ENCODE measurements around the gene STAG3.

The STAG3 gene

GRCh38 chr7:100171840-100172239, 5.9 kb upstream of the STAG3 start:
- H3K27me3 ChIP-seq (ENCODE audit: insufficient read depth, low read length): peaks cover 38% of the 10 kb centered on the region
- H2BK5ac ChIP-seq (ENCODE audit: low read depth, low read length, poor library complexity): no peak overlapping the region
- H3K79me2 ChIP-seq (ENCODE audit: control insufficient read depth, insufficient read depth, low read length, poor library complexity): no peaks in the 10 kb centered on the region
- no peak overlapping the region for H3K9ac ChIP-seq (ENCODE audit: low read length)
- DNase-seq: no peak
- H2AFZ ChIP-seq (ENCODE audit: insufficient read depth, low read length, poor library complexity): no peak overlapping the region
- no peaks in the 10 kb centered on the region for H3K79me1 ChIP-seq (ENCODE audit: low read length)
- no peak overlapping the region for H3K4ac ChIP-seq (ENCODE audit: low read depth, low read length)
- H4K8ac ChIP-seq (ENCODE audit: low read depth, low read length): no peak overlapping the region
- H4K91ac ChIP-seq (ENCODE audit: low read depth, low read length): no peak overlapping the region
- no peak overlapping the region for H3K18ac ChIP-seq (ENCODE audit: low read length)
- no peak overlapping the region for H3K27ac ChIP-seq (ENCODE audit: low read depth, low read length)
- peak overlapping the region; percentile 3 for H3K4me2 ChIP-seq (ENCODE audit: low read length)
- H3K4me3 ChIP-seq (ENCODE audit: low read depth, low read length): no peak overlapping the region
- no CpG with 5 or more reads among the region's 22 CpGs for WGBS (ENCODE audit: extremely low coverage, insufficient coverage, insufficient read length)
- no peak overlapping the region for H3K14ac ChIP-seq (ENCODE audit: low read length)
- no peaks in the 10 kb centered on the region for H3K36me3 ChIP-seq (ENCODE audit: control insufficient read depth in 1 of 2, insufficient read depth in 2 of 2, low read length in 2 of 2)
- H3K23ac ChIP-seq (ENCODE audit: low read length): no peak overlapping the region
- H3K4me1 ChIP-seq (ENCODE audit: control insufficient read depth in 1 of 2, insufficient read depth in 2 of 2, low read length in 2 of 2): peaks cover 0 to 3% of the 10 kb centered on the region in 2 experiments
- H2BK120ac ChIP-seq (ENCODE audit: insufficient read depth, low read length, poor library complexity): no peak overlapping the region
- no peak overlapping the region for H4K12ac ChIP-seq (ENCODE audit: low read depth, low read length)
- H2BK12ac ChIP-seq (ENCODE audit: low read length): no peak overlapping the region
- peaks cover under 1% of the 10 kb centered on the region for H3K9me3 ChIP-seq (ENCODE audit: insufficient read depth, low read depth, low read length)
- H2AK5ac ChIP-seq (ENCODE audit: low read length): no peak overlapping the region

DNA sequence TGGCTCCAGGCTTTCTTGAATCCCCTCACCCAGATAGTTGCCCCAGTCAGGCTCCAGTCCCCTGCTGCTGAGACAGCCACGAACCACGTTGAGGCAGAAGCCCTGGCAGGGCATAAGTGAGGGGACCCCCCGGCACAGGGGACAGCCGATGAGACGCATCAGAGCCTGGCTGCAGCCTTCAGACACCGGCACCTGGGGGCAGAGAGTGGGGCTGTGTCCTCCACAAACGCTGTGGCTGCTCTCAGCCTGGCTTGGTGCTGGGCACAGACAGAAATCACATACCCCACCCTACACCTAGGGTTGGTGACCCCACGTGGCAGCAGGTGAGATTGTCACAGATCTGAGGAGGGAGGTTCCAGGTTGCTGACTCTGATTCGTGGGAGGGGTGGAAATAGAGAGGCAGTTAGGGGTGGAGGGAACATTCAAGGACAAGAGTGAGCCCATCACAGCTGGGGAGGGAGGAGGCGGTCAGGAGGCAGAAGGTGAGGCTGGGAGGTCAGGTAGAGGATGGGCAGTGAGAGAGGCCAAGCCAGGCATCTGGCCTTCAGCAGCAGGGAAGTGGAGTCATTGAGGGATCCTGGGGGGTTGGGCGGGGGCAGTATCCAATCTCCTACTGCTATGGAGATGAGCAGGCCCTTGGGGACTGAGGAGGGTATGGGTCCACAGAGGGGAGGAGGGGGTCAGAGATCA, 3.8 kb upstream of the STAG3 start:
- Histone ChIP-seq H2BK120ac (ENCODE audit: insufficient read depth, low read length, poor library complexity) (no peak overlapping the region), H3K4ac (ENCODE audit: low read depth, low read length) (no peak overlapping the region), H3K9ac (ENCODE audit: low read length) (no peak overlapping the region), H3K27me3 (ENCODE audit: insufficient read depth, low read length) (peaks cover 24% of the 10 kb centered on the region), H3K4me1 (ENCODE audit: control insufficient read depth in 1 of 2, insufficient read depth in 2 of 2, low read length in 2 of 2) (peaks cover 3 to 6% of the 10 kb centered on the region in 2 experiments), H3K9me3 (ENCODE audit: insufficient read depth, low read depth, low read length) (peaks cover 4% of the 10 kb centered on the region), H3K4me3 (ENCODE audit: low read depth, low read length) (no peak overlapping the region), H3K4me2 (ENCODE audit: low read length) (no peak overlapping the region), H3K27ac (ENCODE audit: low read depth, low read length) (no peak overlapping the region), H3K36me3 (ENCODE audit: control insufficient read depth in 1 of 2, insufficient read depth in 2 of 2, low read length in 2 of 2) (no peaks in the 10 kb centered on the region), H4K91ac (ENCODE audit: low read depth, low read length) (no peak overlapping the region), H2BK12ac (ENCODE audit: low read length) (no peak overlapping the region), H2BK5ac (ENCODE audit: low read depth, low read length, poor library complexity) (no peak overlapping the region), H3K79me1 (ENCODE audit: low read length) (peaks cover 3% of the 10 kb centered on the region), H2AFZ (ENCODE audit: insufficient read depth, low read length, poor library complexity) (no peak overlapping the region), H3K14ac (ENCODE audit: low read length) (no peak overlapping the region), H4K8ac (ENCODE audit: low read depth, low read length) (no peak overlapping the region), H3K18ac (ENCODE audit: low read length) (no peak overlapping the region), H2AK5ac (ENCODE audit: low read length) (no peak overlapping the region), H3K79me2 (ENCODE audit: control insufficient read depth, insufficient read depth, low read length, poor library complexity) (peaks cover 2% of the 10 kb centered on the region), H4K12ac (ENCODE audit: low read depth, low read length) (no peak overlapping the region), H3K23ac (ENCODE audit: low read length) (no peak overlapping the region)
- no peak for DNase-seq
- WGBS (ENCODE audit: extremely low coverage, insufficient coverage, insufficient read length): no CpG with 5 or more reads among the region's 11 CpGs

- H3K14ac ChIP-seq (ENCODE audit: low read length): no peak overlapping the region
Measured at GRCh38 chr7:100174582-100174981, 3.1 kb upstream of the STAG3 start.

DNA sequence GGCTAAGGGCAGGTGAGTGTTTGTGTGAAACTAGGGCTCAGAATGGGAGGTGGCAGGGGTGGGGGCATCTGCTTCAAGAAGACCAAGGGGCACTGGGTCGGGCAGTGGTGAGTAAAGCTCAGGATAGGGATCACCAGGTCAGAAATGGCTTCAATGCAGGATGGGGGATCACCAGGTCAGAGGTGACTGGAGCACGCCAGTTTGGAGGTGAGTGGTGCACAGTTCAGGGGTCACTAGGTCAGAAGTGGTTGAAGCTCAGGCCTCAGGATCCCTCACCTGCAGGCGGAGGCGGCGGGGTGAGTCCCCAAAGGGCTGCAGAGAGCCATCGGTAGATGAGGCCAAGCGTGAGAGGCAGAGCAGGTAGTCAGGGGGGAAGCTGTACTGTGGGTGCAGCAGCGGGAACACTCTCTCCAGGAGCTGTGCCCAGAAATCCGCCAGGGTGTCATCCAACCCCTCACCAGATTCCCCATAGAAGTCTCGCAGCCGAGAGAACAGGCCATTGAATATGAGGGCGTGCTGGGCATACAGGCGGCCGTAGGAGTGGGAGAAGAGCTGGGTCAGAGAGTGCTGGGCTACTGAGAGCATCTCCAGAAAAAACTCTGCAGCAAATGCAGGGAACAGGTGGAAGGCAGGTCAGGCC, 2.3 kb upstream of the STAG3 start:
- H3K4ac ChIP-seq (ENCODE audit: low read depth, low read length): no peak overlapping the region
- no peak overlapping the region for H2BK120ac ChIP-seq (ENCODE audit: insufficient read depth, low read length, poor library complexity)
- H2AFZ ChIP-seq (ENCODE audit: insufficient read depth, low read length, poor library complexity): no peak overlapping the region
- peaks cover 19% of the 10 kb centered on the region for H3K27me3 ChIP-seq (ENCODE audit: insufficient read depth, low read length)
- DNase-seq: no peak
- no peak overlapping the region for H2AK5ac ChIP-seq (ENCODE audit: low read length)
- no peak overlapping the region for H4K12ac ChIP-seq (ENCODE audit: low read depth, low read length)
- H3K9ac ChIP-seq (ENCODE audit: low read length): no peak overlapping the region
- H3K18ac ChIP-seq (ENCODE audit: low read length): no peak overlapping the region
- H4K8ac ChIP-seq (ENCODE audit: low read depth, low read length): no peak overlapping the region
- H3K4me1 ChIP-seq (ENCODE audit: control insufficient read depth in 1 of 2, insufficient read depth in 2 of 2, low read length in 2 of 2): peaks cover 3 to 6% of the 10 kb centered on the region in 2 experiments
- H3K79me1 ChIP-seq (ENCODE audit: low read length): peaks cover 3% of the 10 kb centered on the region
- H3K4me2 ChIP-seq (ENCODE audit: low read length): no peak overlapping the region
- no CpG with 5 or more reads among the region's 14 CpGs for WGBS (ENCODE audit: extremely low coverage, insufficient coverage, insufficient read length)
- H3K9me3 ChIP-seq (ENCODE audit: insufficient read depth, low read depth, low read length): peaks cover 4% of the 10 kb centered on the region
- H2BK12ac ChIP-seq (ENCODE audit: low read length): no peak overlapping the region
- H2BK5ac ChIP-seq (ENCODE audit: low read depth, low read length, poor library complexity): no peak overlapping the region
- H3K4me3 ChIP-seq (ENCODE audit: low read depth, low read length): no peak overlapping the region
- no peak overlapping the region for H3K27ac ChIP-seq (ENCODE audit: low read depth, low read length)
- H4K91ac ChIP-seq (ENCODE audit: low read depth, low read length): no peak overlapping the region
- H3K14ac ChIP-seq (ENCODE audit: low read length): no peak overlapping the region
- H3K36me3 ChIP-seq (ENCODE audit: control insufficient read depth in 1 of 2, insufficient read depth in 2 of 2, low read length in 2 of 2): no peaks in the 10 kb centered on the region
- peaks cover 2% of the 10 kb centered on the region for H3K79me2 ChIP-seq (ENCODE audit: control insufficient read depth, insufficient read depth, low read length, poor library complexity)
- no peak overlapping the region for H3K23ac ChIP-seq (ENCODE audit: low read length)

More at GRCh38 chr7:100174582-100174981, 3.1 kb upstream of the STAG3 start:
- Histone ChIP-seq H2BK5ac (ENCODE audit: low read depth, low read length, poor library complexity) (no peak overlapping the region), H3K79me2 (ENCODE audit: control insufficient read depth, insufficient read depth, low read length, poor library complexity) (peaks cover 2% of the 10 kb centered on the region), H4K8ac (ENCODE audit: low read depth, low read length) (no peak overlapping the region), H3K27me3 (ENCODE audit: insufficient read depth, low read length) (peaks cover 24% of the 10 kb centered on the region), H2BK120ac (ENCODE audit: insufficient read depth, low read length, poor library complexity) (no peak overlapping the region), H3K4me2 (ENCODE audit: low read length) (no peak overlapping the region), H3K9me3 (ENCODE audit: insufficient read depth, low read depth, low read length) (peaks cover 4% of the 10 kb centered on the region), H3K36me3 (ENCODE audit: control insufficient read depth in 1 of 2, insufficient read depth in 2 of 2, low read length in 2 of 2) (no peaks in the 10 kb centered on the region), H3K9ac (ENCODE audit: low read length) (no peak overlapping the region), H3K4me1 (ENCODE audit: control insufficient read depth in 1 of 2, insufficient read depth in 2 of 2, low read length in 2 of 2) (peaks cover 3 to 6% of the 10 kb centered on the region in 2 experiments), H3K79me1 (ENCODE audit: low read length) (peaks cover 3% of the 10 kb centered on the region), H3K4me3 (ENCODE audit: low read depth, low read length) (no peak overlapping the region), H4K91ac (ENCODE audit: low read depth, low read length) (no peak overlapping the region), H4K12ac (ENCODE audit: low read depth, low read length) (no peak overlapping the region), H2AFZ (ENCODE audit: insufficient read depth, low read length, poor library complexity) (no peak overlapping the region), H2AK5ac (ENCODE audit: low read length) (no peak overlapping the region), H3K18ac (ENCODE audit: low read length) (no peak overlapping the region), H3K27ac (ENCODE audit: low read depth, low read length) (no peak overlapping the region), H3K4ac (ENCODE audit: low read depth, low read length) (no peak overlapping the region), H3K23ac (ENCODE audit: low read length) (no peak overlapping the region), H2BK12ac (ENCODE audit: low read length) (no peak overlapping the region)
- WGBS (ENCODE audit: extremely low coverage, insufficient coverage, insufficient read length): no CpG with 5 or more reads among the region's 5 CpGs
- no peak for DNase-seq

Measured in trophoblast cell (in vitro differentiated cells and primary cell).